HG03135 (cell line): ENCODE results near the gene FAM171A1.
"Not testable (repeated sequence)": the region's sequence is repeated elsewhere in the genome, so short reads cannot be mapped to it uniquely, and the experiment has no call there.

Experiments
- ATAC-seq: cut with Tn5 transposase; IDR thresholded peaks from one replicate; pipeline ENCODE4 v1.9.1; 2021; ENCODE audit warnings: mild to moderate bottlenecking, moderate library complexity; ENCODE audit not compliant: unreplicated experiment

The FAM171A1 gene

DNA sequence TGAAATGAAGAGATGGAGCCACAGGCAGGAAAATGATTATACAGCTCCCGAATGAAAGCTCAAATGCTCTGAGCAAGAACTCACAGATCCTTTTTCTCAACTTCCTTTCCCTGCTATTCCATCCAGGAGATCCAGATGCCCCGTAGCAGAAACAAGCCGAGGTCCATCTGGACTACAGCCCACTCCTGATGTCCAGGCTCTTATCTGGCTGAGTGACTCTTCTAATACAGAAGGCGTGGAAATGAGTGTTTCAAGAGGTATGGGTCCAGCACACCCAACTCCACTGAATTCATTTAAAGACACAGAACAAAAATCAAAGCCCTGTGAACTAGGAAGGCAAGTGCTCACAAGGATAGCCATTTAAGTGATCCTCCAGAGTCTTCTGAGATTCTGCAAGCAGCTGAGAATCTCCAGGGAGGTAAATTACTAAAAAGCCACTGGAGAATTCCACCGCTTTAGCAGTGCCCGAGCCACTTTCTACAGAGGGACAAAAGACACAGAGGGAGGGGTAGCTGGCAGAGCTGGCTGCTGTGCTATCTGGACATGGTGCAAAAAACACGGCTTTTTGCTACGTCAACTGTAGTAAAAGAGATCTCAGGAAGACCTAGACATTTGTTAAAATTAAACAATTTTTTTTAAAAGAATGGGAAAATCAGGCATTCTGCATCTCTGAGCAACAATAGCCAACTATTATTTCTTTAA is 24.5 kb downstream of the FAM171A1 start:
- no peak for ATAC-seq

DNA sequence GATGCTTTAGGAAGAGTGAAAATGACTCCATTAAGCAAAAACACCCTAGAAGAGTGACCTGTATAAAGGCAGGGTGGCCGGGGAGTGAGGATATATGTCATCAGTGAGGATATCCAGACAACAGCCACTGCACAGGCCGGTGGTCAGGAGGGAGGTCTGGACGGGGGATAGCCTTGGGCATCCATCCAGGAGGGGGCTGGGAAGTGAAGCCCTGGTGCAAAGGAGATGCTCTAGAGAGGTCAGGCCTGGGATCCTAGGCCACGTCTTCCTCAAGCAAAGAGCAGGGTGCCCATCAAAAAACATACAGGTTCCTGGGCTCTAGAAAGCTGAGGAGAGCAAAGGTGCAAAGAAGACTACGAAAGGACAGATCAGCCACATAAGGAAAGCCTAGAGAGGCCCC is 25.6 kb downstream of the FAM171A1 start:
- no peak for ATAC-seq

DNA sequence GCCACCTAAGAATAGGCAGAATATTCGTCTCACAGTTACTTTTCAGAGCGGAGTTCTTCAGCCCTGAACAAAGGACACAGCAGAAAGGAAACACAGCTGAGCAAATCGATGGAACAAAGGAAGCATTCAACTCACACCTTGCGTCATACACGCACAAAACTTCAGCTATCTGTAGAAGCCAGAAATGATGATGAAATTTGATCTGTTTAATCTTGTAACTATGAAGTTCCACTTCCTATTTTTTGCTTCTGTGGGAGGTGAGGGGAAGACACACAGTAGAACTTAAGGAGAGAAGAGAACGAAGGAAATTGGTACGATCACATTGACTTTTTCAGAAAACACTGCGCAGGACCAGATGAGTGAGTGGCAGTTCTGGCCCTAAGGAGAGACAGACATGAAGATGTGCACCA is 26.2 kb downstream of the FAM171A1 start:
- ATAC-seq: no peak

DNA sequence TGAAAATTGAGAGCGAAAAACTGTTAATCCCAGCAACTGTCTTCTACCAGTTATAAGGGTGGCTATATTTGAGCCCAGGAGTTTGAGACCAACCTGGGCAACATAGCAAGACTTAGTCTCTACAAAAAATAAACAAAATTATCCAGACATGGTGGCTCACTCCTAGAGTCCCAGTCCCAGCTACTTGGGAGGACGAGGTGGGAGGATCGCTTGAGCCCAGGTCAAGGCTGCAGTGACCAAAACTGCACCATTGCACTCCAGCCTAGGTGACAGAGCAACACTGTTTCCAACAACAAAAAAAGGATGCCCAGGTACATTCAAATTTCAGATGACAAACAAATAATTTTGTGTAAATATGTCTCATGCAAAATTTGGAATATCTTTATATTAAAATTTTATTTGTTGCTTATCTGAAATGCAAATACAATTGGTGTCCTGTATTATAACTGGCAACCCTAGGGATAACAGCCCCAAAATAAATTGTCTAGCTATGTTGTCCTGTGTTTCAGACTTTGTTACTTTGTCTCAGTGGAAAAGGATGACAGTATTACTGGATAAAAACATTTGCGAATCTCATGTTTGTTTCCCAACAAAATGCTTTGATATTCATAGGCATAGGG is 26.7 kb downstream of the FAM171A1 start:
- ATAC-seq: no peak

DNA sequence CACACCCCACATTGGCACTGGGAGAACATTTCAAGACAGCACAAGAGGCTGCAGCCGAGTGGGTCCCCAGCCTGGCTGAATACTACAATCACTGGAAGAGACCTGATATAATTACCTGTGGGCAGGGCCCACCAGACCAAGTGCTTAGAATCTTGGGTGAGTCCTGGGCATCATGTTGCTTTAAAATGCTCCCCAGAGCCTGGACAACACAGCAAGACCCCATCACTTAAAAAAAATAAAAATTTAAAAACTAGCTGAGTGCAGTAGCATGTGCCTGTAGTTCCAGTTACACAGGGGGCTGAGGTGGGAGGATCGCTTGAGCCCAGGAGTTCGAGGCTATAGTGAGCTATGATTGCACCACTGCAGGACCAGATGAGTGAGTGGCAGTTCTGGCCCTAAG is 28.1 kb downstream of the FAM171A1 start:
- no peak for ATAC-seq

DNA sequence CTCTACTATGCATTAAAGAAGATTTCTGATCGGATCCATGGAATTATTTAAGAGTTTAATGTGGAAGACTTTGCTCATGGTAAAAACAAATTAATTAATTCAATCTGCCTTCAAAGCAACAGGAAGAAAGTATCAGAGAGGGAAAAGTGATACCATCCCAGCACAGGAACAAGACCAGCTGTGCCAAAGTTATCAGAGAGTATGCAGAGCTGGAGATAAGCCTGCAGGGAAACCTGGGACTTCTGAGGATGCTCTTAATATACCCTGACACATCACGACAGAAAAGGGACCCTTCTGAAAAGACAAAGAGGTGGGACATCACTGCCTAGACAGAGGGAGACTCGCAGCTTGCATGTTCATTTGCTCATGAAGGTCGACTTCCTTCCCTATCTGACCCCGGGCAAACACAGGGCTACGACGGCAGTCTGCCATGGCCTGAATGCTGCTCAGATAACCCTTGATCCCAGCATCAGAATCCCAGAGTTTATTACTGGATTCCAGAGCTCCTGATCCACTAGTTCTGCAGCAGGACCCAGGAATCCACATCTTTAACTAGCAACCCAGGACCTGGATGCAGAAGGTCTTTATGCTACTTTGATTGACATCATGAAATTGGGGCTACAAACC is 29.5 kb downstream of the FAM171A1 start:
- ATAC-seq: no peak

DNA sequence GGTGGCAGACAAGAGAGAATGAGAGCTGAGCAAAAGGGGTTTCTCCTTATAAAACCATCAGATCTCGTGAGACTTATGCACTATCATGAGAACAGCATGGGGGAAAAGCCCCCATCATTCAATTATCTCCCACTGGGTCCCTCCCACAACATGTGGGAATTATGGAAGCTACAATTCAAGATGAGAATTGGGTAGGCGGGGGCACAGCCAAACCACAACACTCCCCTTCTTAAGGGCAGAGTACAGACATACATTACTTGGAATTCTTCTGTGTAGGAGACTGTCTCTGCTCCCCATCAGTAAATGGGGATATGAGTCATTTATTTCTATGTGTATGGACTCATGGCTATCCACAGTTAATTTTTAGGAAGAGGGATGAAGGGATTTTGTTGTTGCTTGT is 31.2 kb downstream of the FAM171A1 start:
- ATAC-seq: no peak

DNA sequence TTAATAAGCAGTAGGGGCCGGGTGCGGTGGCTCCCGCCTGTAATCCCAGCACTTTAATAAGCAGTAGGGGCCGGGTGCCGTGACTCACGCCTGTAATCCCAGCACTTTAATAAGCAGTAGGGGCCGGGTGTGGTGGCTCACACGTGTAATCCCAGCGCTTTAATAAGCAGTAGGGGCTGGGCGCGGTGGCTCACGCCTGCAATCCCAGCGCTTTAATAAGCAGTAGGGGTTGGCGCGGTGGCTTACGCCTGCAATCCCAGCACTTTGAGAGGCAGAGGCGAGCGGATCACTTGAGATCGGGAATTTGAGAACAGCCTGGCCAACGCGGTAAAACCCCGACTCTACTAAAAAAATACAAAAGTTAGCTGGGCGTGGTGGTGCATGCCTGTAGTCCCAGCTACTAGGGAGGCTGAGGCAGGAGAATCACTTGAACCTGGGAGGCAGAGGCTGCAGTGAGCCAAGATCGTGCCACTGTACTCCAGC is 33.6 kb downstream of the FAM171A1 start:
- not testable (repeated sequence) for ATAC-seq

DNA sequence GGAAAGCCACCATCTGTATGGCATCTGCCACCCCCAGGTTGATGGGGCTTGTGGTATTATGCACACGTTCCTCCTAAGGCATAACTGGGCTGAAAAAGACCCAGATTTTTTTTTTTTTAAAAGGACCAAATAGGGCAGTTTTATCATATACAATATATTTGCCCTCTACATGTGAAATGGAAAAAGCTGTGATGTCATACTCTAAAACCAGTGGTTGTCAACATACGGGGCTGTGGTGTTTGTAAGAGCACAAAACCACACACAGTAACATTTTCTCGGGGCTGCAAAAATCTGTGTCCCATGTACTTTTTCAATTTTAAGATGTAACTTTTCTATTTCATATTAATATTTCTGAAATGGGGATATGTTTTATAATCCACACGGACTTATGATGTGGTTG is 34.9 kb downstream of the FAM171A1 start:
- no peak for ATAC-seq

DNA sequence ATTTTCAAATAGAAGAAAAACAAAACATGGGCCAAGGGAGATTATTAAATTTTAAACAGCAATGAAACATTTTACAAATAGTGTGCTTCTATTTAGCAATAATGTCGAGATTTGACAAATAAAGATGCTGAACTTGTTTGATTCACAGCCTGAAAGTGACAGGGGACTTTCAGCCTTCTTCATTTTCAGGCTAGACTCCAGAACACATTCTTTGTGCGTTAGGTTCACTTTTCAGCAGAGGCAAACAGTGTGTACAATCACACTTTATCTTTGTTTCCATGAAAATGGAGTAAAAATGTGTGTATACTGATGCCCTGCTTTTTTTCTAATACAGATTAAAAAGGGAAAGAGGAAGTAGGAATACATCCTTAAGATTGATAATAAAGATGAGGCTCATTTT is 35.6 kb downstream of the FAM171A1 start:
- no peak for ATAC-seq

DNA sequence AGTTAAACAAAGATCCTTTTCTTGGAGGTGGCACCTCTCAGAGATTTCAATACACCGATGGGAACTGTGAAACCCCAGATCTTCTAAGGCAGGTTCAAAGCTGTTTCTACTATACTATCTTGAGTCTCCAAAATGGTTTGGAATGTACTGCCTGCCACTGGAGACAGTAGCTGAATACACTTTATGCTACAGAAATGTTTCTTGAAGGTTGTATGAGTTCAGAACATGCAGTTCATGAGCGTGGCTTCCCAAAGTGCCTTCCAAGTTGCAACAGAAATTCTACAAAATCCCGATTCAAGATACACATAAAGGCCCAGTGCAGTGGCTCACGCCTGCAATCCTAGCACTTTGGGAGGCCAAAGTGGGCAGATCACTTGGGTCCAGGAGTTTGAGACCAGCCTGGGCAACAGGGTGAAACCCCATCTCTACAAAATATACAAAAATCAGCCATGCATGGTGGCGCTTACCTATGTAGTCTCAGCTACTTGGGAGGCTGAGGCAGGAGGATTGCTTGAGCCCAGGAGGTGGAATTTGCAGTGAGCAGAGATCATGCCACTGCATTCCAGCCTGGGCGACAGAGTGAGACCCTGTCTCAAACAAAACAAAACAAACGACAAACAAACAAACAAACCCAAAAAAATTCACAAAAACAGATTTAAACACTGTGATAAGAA is 36.3 kb downstream of the FAM171A1 start:
- no peak for ATAC-seq

DNA sequence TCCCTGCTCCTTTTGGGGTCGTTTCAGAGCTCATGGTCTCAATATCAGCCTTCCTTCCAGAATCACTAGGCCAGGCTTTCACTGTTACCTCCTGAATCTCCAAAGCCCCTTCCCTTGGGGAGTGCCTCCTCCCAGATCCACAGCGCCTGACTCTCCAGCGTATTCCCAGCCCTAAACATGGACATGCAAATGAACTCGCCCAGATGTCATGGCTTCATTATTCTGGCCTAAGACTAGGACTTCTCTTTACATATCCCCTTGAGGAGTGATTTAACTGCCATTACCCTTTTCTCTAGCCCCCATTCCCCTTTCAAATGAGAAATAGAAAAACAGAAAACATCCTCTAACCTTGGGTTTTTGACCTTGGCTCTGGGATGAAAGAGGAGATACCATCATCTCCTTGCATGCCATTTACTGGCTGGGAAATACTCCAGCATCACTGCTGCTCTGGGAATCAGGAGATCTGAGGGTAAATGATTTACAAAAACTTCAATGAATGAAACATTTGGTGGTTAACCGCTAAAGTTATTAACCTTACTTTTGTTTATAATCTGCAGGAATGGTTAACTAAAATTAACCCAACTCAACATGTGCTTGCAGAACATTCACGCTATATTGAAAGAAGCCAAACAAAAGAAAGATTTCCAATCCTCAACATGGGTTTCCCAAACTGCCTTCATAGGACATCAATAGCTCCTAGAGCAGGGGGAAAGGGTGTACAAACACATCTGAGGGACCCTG is 37.0 kb downstream of the FAM171A1 start:
- no peak for ATAC-seq

DNA sequence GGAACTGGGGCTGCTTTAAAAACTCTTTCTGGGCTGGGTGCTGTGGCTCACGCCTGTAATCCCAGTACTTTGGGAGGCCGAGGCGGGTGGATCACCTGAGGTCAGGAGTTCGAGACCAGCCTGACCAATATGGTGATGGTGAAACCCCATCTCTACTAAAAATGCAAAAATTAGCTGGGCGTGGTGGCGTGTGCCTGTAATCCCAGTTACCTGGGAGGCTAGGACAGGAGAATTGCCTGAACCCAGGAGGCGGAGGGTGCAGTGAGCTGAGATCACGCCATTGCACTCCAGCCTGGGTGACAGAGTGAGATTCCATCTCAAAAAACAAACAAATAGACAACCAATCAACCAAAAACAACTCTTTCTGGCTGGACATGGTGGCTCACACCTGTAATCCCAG is 37.9 kb downstream of the FAM171A1 start:
- not testable (repeated sequence) for ATAC-seq

DNA sequence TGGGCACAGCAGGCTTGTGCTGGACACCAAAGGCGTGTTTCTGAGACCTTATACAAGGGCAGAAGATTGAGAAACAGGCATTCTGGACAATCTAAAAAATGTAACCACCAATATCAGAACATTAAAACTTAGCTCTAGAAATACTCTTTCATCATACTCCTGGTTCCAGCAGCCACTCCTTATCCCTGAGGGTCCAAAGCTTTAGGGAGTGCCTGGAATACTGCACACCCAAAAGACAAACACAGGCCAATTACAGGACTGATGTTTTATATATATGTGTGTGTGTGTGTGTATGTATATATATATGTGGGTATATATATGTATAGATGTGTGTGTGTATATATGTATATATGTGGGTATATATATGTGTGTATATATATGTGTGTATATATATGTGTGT is 39.6 kb downstream of the FAM171A1 start:
- no peak for ATAC-seq

DNA sequence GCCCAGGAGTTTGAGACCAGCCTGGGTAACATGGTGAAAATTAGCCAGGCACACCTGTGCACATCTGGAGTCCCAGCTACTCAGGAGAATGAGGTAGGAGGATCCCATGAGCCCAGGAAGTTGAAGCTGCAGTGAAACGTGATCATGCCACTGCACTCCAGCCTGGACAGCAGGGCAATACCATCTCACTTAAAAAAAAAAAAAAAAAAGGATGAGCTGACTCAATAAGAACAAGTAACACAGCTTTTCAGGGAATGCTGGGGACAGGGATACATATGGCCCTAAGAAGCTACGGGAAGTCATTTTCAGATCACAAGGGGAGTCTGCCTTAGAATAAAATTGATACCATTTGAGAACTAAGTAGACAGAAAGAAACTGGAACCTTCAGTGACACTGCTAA is 41.7 kb downstream of the FAM171A1 start:
- no peak for ATAC-seq

DNA sequence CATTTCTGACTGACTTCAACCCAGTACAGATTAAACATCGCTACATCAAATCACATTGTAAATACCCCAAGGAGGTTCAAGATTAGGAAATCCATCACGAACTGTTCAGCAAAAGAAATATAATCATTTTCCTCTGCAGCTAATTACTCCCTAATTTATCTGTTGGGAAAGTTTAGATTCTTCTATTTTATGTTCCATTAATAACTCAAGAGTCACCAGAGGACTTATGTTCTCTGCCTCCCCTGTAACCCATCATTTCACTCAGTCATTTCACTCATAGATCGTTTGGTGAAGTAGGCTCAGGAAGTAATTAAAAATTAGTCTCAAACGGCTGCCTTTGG is 45.2 kb downstream of the FAM171A1 start:
- ATAC-seq: no peak

DNA sequence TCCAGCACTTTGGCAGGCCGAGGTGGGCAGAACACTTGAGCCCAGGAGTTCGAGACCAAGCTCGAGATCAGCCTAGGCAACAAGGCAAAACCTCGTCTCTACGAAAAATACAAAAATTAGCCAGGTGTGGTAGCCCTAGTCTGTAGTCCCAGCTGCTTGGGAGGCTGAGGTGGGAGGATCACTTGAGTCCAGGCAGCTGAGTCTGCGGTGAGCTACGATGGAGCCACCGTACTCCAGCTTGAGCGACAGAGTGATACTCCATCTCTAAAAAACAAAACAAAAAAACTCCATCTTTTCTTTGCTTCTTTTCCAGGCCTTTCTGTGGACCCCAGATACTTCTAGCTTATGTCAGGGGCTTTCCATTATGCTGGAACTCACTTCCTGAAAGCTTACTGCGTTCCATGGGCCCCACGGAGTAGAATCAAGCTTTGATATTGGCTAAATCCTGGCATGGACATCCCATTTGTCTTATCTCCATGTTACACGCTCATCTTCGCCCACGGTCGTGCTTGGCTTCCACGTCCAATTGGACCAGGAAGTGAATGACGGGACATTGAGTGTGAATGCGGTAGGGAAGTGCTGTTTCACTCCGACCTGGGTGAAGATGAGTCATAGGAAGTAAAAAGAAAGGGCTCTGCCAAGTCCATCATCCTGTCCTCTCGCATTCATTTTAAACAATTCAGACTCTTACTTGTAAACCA is 45.7 kb downstream of the FAM171A1 start:
- ATAC-seq: no peak

DNA sequence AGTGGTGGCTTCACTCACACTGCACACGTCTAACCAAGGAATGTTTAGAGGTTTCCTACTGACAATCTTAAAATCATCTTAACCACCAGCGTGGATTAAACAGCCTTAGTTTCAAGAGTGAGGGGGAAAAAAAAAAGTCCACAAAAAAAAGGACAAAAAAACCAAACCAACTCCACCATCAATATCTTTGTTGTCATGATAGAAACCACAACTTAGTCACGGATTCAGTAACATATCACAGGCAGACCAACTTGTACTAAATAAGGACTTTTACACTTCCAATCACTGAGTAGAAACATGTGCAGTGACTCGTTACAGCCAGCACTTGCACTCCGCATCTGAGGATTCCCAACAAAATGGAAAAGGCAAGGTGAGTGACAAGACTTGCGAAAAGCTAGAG is 46.5 kb downstream of the FAM171A1 start:
- no peak for ATAC-seq

DNA sequence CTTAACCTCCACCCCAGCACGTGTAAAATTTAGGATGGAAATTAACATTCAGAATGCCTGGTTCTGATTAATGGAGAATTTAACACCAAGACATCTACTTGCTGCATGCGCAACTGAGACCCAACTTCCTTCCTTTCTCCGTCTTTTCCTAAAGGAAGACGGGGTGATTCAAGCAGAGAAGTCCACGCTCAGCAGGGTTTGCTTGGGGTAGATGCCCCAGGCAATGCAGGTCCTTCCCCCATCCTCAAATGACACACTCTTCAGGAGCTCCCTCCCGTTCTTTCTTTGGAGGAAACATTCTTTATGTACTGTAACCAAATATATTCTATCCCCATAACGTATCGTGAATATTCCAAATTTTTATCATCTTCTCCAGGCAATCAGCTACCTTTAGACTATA is 47.0 kb downstream of the FAM171A1 start:
- ATAC-seq: no peak

DNA sequence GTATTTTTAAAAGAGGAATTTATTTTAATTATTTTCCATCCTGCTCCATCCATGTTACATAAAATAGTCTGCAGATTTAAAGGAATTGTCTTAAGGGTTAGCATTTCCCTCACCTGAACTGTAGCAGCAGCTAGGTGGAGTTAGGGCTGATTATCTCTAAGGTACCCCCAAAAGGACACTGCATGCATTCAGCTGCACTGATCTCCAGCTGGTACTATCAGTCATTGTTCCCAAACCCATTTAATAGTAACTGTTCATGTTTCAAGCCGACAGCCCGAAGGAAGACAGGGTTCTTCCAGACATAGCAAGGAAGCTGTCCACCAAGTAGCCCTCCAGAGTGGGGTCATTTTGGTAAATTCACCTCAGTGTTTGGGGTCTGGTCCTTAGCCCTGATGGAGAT is 48.7 kb downstream of the FAM171A1 start:
- ATAC-seq: no peak
